Right ventricle myocardium superior (tissue), 1 donor: ENCODE measurements around the gene ACCSL. TPM values are rescaled to one million over a fixed set of nuclear protein-coding genes. Genes with fewer than 3 reads are reported as not detected.

Experiments
- total RNA-seq: library from RNA; stranded (reverse); fragmentation: NEBNext Ultra II Directional; extraction: Animal tissue kit (Norgen Biotek cat#: 25700); gene quantifications from one replicate; pipeline ENCODE4 v1.2.1, GENCODE V29; 2021
- donor health status: DM: no; HTN: yes; CAD: no; lungs with severe emphysema.

Gene ACCSL
- total RNA-seq, 1 donor from 2014 or later: not detected

Other genes with a start within 250 kb of the ACCSL start
- 14.7 TPM for gene ALKBH3, start 167.2 kb upstream of the ACCSL start, total RNA-seq
- 21.0 TPM for gene C11orf96, start 105.3 kb upstream of the ACCSL start, total RNA-seq
- gene ACCS, start 18.3 kb downstream of the ACCSL start, total RNA-seq: 6.3 TPM
- 26.1 TPM for gene EXT2, start 47.7 kb downstream of the ACCSL start, total RNA-seq